ENCODE results near the gene FBXL7.

The FBXL7 gene

DNA sequence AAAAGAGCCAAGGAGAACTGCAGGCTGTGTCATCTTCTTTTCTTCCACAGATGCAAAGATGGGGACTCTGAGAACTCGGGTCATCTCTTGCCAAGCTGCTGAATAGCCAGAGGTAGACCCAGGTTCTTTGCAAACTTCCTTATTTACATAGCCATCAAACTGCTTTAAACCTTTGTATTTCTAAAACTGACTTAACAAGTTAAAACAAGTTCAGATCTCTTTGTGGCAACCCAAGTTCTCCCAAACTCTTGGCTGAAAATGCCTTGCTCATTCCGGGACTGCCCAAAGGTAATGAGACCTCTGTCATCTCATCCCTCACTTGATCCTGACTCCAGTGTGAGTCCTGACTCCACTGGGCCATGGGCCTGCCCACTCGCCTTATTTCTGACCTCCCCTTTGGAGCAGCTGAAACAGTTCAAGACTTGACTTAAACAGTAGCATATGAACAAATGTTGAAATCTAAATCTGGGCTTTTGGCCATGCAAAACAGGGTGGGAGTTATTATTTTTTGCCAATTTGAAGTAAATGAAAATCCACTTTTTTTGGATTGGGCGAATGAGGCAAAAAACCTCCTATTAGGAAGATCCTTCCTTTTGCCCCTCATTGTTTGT lies 50.6 kb downstream of the FBXL7 start:
- H3K79me2 ChIP-seq (ENCODE audit: insufficient read depth, low read length) = peaks cover 2% of the 10 kb centered on the region; the same call in 1 of the 2 replicates
- H3K4me1 ChIP-seq (ENCODE audit: insufficient read depth, low read length) = peaks cover 27% of the 10 kb centered on the region
- H3K9me3 ChIP-seq (ENCODE audit: insufficient read depth, low read length, severe bottlenecking) = no peaks in the 10 kb centered on the region
- no peaks in the 10 kb centered on the region for H4K20me1 ChIP-seq (ENCODE audit: insufficient read depth, low read length)
- DNase-seq (no peak), ATAC-seq (ENCODE audit: insufficient read depth, low read depth) (no peak)
- H3K9ac ChIP-seq (ENCODE audit: low read depth, low read length) = no peak overlapping the region
- TF ChIP-seq, protein P1, sequence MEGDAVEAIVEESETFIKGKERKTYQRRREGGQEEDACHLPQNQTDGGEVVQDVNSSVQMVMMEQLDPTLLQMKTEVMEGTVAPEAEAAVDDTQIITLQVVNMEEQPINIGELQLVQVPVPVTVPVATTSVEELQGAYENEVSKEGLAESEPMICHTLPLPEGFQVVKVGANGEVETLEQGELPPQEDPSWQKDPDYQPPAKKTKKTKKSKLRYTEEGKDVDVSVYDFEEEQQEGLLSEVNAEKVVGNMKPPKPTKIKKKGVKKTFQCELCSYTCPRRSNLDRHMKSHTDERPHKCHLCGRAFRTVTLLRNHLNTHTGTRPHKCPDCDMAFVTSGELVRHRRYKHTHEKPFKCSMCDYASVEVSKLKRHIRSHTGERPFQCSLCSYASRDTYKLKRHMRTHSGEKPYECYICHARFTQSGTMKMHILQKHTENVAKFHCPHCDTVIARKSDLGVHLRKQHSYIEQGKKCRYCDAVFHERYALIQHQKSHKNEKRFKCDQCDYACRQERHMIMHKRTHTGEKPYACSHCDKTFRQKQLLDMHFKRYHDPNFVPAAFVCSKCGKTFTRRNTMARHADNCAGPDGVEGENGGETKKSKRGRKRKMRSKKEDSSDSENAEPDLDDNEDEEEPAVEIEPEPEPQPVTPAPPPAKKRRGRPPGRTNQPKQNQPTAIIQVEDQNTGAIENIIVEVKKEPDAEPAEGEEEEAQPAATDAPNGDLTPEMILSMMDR (IDR thresholded peaks at IDR 0.05; ENCODE audit: borderline replicate concordance, extremely low read depth, low read length, poor library complexity, severe bottlenecking) = no peak
- H3K4me2 ChIP-seq (ENCODE audit: insufficient read depth, low read length) = no peak overlapping the region
- no peak overlapping the region for H2AFZ ChIP-seq (ENCODE audit: low read depth, low read length)
- no peak overlapping the region for H3K27ac ChIP-seq (ENCODE audit: low read length)
- H3K36me3 ChIP-seq (ENCODE audit: insufficient read depth, low read length) = no peaks in the 10 kb centered on the region
- no peak overlapping the region for H3K4me3 ChIP-seq (ENCODE audit: low read depth in 1 of 2, low read length in 2 of 2)
- no peaks in the 10 kb centered on the region for H3K27me3 ChIP-seq (ENCODE audit: insufficient read depth, low read length, poor library complexity)

DNA sequence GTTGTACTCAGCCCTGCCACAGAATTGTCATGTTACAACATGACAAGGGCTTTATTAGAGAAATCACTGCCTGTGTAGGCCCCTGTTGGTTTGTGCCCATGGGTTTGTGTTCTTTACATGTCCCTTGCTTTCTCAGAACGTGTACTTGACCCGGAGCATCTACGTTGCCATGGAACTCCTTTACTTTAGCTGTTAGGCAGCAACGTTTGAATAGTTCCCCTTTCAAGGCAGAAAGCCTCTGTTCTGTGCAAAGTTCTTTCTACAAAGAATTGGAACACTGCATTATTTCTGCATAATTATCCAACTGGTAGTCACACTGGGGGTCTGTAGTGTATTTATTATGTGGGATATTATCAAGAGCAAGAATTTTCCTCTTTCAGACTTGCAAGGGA lies 51.1 kb downstream of the FBXL7 start:
- Histone ChIP-seq H2AFZ (ENCODE audit: low read depth, low read length) (no peak overlapping the region), H3K4me1 (ENCODE audit: insufficient read depth, low read length) (peaks cover 32% of the 10 kb centered on the region), H3K4me3 (ENCODE audit: low read depth in 1 of 2, low read length in 2 of 2) (no peak overlapping the region), H3K9ac (ENCODE audit: low read depth, low read length) (no peak overlapping the region), H3K36me3 (ENCODE audit: insufficient read depth, low read length) (no peaks in the 10 kb centered on the region), H3K27me3 (ENCODE audit: insufficient read depth, low read length, poor library complexity) (no peaks in the 10 kb centered on the region), H3K9me3 (ENCODE audit: insufficient read depth, low read length, severe bottlenecking) (no peaks in the 10 kb centered on the region), H3K27ac (ENCODE audit: low read length) (no peak overlapping the region), H3K79me2 (ENCODE audit: insufficient read depth, low read length) (peaks cover 4% of the 10 kb centered on the region), H4K20me1 (ENCODE audit: insufficient read depth, low read length) (no peaks in the 10 kb centered on the region), H3K4me2 (ENCODE audit: insufficient read depth, low read length) (no peak overlapping the region)
- TF ChIP-seq, protein P1 (IDR thresholded peaks at IDR 0.05; ENCODE audit: borderline replicate concordance, extremely low read depth, low read length, poor library complexity, severe bottlenecking) = no peak
- TF ChIP-seq EZH2 (IDR thresholded peaks at IDR 0.05; ENCODE audit: borderline replicate concordance, low read depth, low read length, severe bottlenecking) = no peak
- ATAC-seq (ENCODE audit: insufficient read depth, low read depth) (no peak), DNase-seq (no peak)

DNA sequence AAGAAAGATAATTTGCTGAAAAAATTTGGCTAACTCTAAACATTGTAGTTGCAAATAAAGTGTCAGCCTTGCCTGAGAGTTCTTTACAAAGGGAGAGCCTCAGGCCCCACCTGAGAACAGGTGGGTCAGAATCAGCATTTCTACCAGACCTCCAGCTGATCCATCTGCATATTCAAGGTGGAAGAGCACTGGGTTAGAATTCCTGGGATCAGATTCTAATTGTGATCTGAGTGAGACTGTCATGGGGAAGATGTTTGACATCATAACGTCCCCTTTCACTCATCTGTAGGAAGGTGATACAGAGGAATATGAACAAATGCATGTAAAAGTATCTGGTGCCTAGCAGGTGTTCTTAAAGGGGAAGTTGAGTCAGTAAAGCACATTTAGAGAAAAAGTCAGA lies 54.6 kb downstream of the FBXL7 start:
- H3K27ac ChIP-seq (ENCODE audit: low read length) = peak overlapping the region; percentile 95
- peak overlapping the region; percentile 24 for H2AFZ ChIP-seq (ENCODE audit: low read depth, low read length)
- no peak for DNase-seq
- no peaks in the 10 kb centered on the region for H3K27me3 ChIP-seq (ENCODE audit: insufficient read depth, low read length, poor library complexity)
- TF ChIP-seq, protein P1 (IDR thresholded peaks at IDR 0.05; ENCODE audit: borderline replicate concordance, extremely low read depth, low read length, poor library complexity, severe bottlenecking) = no peak
- no peak for TF ChIP-seq EZH2 (IDR thresholded peaks at IDR 0.05; ENCODE audit: borderline replicate concordance, low read depth, low read length, severe bottlenecking)
- H3K4me1 ChIP-seq (ENCODE audit: insufficient read depth, low read length) = peaks cover 37% of the 10 kb centered on the region
- H3K9me3 ChIP-seq (ENCODE audit: insufficient read depth, low read length, severe bottlenecking) = no peaks in the 10 kb centered on the region
- H3K36me3 ChIP-seq (ENCODE audit: insufficient read depth, low read length) = no peaks in the 10 kb centered on the region
- H3K4me2 ChIP-seq (ENCODE audit: insufficient read depth, low read length) = peak overlapping the region; percentile 50
- peak; percentile 4; the same call in 2 of the 3 replicates for ATAC-seq (ENCODE audit: insufficient read depth, low read depth)
- H3K4me3 ChIP-seq (ENCODE audit: low read depth in 1 of 2, low read length in 2 of 2) = peak overlapping the region in 1 of 2 experiments; percentile 18; a peak in 1 of 4 replicates
- peaks cover 10% of the 10 kb centered on the region for H3K79me2 ChIP-seq (ENCODE audit: insufficient read depth, low read length)
- no peaks in the 10 kb centered on the region for H4K20me1 ChIP-seq (ENCODE audit: insufficient read depth, low read length)
- peak overlapping the region; percentile 47 for H3K9ac ChIP-seq (ENCODE audit: low read depth, low read length)

Data from DND-41 (cell line).